Amniotic epithelial cell (primary cell): Measurements from ENCODE around the gene CA10.

Source experiments
- DNase-seq: peaks from one replicate; pipeline ENCODE4 v3.0.0-alpha.2; 2010; ENCODE audit warnings: low read depth

CA10 gene

GRCh38 chr17:51721730-51722129, 436.8 kb downstream of the CA10 start:
- no peak for DNase-seq

GRCh38 chr17:51720439-51720838, 438.1 kb downstream of the CA10 start:
- no peak for DNase-seq

GRCh38 chr17:51718983-51719382, 439.5 kb downstream of the CA10 start:
- DNase-seq: no peak

- no peak for DNase-seq
Observed at GRCh38 chr17:51711581-51711980, 446.9 kb downstream of the CA10 start.

GRCh38 chr17:51710634-51710979, 447.9 kb downstream of the CA10 start:
- no peak for DNase-seq

GRCh38 chr17:51709694-51710633, 448.6 kb downstream of the CA10 start:
- DNase-seq: no peak

DNA sequence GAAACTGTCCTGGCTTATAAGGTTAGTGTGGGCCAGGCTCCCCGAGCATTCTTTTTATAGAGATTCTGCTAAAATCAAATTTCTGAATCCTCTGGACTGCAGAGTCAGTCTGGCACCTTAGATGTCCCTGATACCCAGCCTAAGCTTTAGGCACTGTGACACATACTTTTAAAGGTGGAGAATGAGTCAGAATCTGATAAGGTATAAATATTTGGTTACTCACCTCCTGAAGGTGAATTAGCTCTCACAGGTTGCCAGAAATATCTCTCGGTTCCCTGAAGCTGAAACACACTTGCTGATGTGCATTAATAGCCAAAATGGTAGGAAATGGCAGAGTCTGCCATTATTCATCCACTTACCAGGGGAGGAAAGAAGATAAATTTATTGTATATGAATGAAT, 451.3 kb downstream of the CA10 start:
- no peak for DNase-seq

GRCh38 chr17:51706093-51706492, 452.4 kb downstream of the CA10 start:
- DNase-seq: no peak

DNA sequence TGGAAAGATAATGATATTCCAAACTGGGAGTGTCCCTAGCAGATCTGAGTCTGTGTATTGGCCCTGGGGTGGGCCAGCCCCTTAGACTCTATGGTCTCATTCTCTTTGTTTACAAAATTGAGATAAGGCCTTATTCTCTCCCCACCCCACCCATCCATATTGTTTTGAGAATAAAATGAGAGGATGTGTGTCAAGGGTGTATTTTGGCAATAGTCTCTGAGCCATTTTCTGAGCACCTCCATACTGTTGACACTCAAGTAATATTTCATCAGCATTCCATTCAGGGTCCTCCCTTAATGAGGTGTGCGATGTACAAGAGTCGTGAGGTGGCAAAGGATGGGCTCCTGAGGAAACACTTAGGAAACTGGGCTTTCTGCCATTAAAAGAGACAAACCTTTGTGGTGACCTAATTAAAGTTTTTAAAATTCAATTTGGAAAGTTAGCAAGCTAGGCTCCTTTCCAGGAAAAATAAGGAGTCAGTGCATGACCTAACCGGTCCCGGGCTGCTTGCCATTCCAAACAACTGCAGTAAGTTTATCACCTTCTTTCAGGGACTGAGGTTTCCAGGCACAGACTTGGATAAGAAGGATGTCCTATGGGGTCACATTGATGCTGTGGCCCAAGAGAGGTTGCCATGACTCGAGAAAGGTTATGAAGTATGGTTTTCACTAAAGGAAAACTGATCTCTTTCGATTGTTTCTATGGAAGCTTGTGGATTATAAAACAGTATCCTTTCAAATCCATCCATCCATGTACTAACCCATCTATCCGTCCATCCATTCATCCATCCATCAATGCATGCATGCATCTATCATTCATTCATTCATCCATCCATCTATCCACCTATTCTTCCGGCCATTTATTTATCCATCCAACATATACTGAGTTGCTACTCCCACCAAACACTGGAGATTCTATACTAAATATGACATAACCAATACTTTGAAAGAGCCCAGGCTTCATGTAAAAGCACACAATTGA, 454.9 kb downstream of the CA10 start:
- DNase-seq: no peak

- DNase-seq: no peak
Observed at GRCh38 chr17:51702963-51703360, 455.6 kb downstream of the CA10 start.

GRCh38 chr17:51701501-51701900, 457.0 kb downstream of the CA10 start:
- no peak for DNase-seq

DNA sequence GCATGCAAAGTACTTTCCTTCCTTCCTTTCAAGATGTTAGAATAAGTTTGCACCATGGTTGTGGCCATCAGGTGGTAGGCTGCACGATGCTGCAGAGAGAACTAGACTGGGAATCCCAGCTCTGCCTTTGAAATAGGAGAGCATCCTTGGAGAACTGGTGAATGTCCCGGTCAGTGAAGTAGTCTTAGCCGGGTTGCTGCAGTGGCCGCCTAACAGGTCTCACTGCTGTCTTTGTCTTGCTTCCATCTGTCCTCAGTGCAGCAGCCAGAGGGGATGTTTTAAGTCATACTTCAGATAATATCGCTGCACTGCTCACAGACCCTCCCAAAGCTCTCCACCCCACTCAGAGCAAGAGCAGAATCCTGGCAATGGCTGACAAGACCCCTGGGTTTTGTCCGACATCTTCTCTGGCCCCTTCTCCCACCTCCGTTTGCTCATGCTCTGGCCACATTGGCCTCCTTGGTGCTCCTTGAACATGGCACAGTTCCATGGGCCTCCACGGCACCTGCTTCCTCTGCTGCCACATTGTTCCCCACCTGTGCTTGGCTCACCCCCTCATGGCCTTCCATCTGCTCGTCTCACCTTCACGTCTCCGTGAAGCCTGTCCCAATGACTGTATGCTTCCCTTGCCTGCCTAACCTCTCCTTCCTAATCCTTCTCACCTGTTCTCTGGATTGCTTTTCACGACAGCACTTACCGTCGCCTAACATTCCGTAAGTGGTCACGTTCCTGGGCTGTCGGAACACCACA, 458.3 kb downstream of the CA10 start:
- DNase-seq: no peak

DNA sequence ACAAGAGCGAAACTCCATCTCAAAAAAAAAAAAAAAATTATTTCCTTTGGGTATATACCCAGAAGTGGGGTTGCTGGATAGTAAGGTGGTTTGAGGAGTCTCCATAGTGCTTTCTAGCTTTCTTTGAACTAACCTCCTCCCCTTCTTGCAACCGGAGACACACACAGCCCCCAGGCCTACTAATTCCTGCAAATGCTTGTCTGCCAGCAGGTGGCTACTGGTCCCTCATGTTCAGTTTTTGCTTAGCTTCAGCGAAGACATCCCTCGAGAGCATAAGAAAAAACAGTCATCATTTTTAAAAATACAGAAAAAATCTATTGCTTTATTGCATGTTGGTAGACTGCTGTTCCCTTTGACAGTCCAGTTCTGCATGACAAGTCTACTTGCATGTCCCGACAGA, 459.2 kb downstream of the CA10 start:
- no peak for DNase-seq

- no peak for DNase-seq
Observed at GRCh38 chr17:51692917-51693316, 465.6 kb downstream of the CA10 start.

GRCh38 chr17:51687887-51688286, 470.6 kb downstream of the CA10 start:
- DNase-seq: no peak

GRCh38 chr17:51685287-51685909, 473.1 kb downstream of the CA10 start:
- no peak for DNase-seq

DNA sequence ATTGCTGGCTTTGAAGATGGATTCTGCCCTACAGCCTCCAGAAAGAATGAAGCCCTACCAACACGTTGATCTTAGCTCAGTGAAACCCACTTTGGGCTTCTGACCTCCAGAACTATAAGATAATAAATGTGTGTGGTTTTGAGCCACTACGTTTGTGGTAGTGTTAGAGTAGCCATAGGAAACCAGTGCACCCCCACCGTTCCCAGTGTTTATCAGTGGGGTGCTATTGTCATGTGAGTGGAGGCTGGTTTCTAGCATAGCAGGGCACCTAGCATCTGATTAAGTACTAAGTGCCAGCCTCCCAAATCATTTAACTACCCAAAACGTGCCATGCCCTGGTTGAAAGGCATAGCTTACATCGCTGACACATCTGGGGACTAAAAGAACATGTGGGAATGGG, 474.3 kb downstream of the CA10 start:
- no peak for DNase-seq

GRCh38 chr17:51683291-51683690, 475.2 kb downstream of the CA10 start:
- DNase-seq: no peak

- no peak for DNase-seq
Observed at GRCh38 chr17:51682115-51682514, 476.4 kb downstream of the CA10 start.

DNA sequence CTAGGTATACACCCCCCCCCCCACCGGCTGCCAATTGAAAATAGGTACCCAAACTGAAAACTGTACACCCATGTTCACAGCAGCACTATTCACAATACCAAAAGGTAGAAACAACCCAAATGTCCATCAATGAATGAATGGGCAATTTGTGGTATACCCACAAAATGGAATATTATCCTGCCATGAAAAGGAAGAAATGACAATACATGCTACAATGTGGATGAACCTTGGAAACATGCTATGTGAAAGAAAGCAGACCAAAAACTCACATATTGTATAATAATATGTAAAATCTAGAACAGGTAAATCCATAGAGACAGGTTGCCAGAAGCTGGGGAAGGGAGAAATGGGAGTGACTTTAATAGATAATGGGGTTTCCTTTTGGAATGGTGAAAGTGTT, 480.6 kb downstream of the CA10 start:
- DNase-seq: no peak

DNA sequence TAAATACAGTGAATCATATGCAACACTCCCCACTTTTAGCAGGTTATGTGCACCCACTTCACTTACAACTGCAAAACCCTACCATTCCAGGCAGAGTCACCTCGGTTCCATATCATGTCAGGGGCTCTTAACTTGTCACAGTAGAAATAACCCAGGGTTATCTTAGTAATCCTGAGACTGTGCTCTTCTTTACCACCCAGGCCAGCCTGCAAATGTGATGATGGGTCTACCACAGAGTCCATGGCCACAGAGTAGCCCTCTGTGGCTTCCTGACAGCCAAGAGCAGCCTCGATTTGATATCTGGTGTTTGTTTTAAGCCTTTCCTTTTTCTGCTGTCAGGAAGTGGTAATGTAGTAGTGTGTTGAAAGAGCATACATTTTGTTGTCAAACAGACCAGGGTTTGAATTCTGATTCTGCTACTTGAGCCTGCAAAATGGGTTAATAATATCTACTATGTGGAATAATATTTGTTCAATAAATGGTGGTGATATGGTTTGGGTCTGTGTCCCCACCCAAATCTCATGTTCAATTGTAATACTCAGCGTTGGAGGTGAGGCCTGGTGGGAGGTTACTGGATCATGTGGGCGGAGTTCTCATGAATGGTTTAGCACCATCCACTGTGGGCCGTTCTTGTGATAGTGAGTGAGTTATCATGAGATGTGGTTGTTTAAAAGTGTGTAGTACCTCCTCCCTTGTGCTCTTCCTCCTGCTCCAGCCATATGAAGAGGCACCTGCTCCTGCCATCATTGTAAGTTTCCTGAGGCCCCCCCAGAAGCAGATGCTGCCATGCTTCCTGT, 481.6 kb downstream of the CA10 start:
- no peak for DNase-seq
